ENCODE data around the gene FAM170A. TPM values are rescaled to one million over a fixed set of nuclear protein-coding genes. Genes with fewer than 3 reads are reported as not detected.
A peak's percentile ranks its signal among the peaks of the same experiment; 100 is the strongest.

The FAM170A gene
- total and polyA plus RNA-seq, 12 donors: 0.17 to 0.56 (median 0.22) TPM; not detected in 9

- H3K36me3 ChIP-seq (replicated peaks in 1 of 2): no peaks in the 10 kb centered on the region
- TF ChIP-seq, protein P1, sequence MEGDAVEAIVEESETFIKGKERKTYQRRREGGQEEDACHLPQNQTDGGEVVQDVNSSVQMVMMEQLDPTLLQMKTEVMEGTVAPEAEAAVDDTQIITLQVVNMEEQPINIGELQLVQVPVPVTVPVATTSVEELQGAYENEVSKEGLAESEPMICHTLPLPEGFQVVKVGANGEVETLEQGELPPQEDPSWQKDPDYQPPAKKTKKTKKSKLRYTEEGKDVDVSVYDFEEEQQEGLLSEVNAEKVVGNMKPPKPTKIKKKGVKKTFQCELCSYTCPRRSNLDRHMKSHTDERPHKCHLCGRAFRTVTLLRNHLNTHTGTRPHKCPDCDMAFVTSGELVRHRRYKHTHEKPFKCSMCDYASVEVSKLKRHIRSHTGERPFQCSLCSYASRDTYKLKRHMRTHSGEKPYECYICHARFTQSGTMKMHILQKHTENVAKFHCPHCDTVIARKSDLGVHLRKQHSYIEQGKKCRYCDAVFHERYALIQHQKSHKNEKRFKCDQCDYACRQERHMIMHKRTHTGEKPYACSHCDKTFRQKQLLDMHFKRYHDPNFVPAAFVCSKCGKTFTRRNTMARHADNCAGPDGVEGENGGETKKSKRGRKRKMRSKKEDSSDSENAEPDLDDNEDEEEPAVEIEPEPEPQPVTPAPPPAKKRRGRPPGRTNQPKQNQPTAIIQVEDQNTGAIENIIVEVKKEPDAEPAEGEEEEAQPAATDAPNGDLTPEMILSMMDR (IDR thresholded peaks at IDR 0.05): no peak
- no peak for TF ChIP-seq POLR2A (IDR thresholded peaks at IDR 0.05)
- H3K27me3 ChIP-seq: no peaks in the 10 kb centered on the region
- intact Hi-C loops (cut with DNase I): no loop called here
- H3K9me3 ChIP-seq (replicated peaks in 1 of 3): no peaks in the 10 kb centered on the region
- H3K4me1 ChIP-seq (replicated peaks in 1 of 2): no peaks in the 10 kb centered on the region
- WGBS, 4 donors: 55 to 66% (median 63%) methylated on average over 2 of the region's 2 CpGs
- no peak overlapping the region for H3K4me3 ChIP-seq
- DNase-seq: no peak
- no peak overlapping the region for H3K27ac ChIP-seq
Observed at GRCh38 chr5:119597728-119598298, 31.5 kb upstream of the FAM170A start.

GRCh38 chr5:119613937-119614336 lies 15.4 kb upstream of the FAM170A start:
- Histone ChIP-seq H3K4me3 (no peak overlapping the region), H3K27ac (no peak overlapping the region), H3K27me3 (no peaks in the 10 kb centered on the region), H3K9me3 (replicated peaks in 1 of 3) (no peaks in the 10 kb centered on the region), H3K36me3 (replicated peaks in 1 of 2) (no peaks in the 10 kb centered on the region), H3K4me1 (replicated peaks in 1 of 2) (no peaks in the 10 kb centered on the region)
- DNase-seq: no peak
- TF ChIP-seq POLR2A (IDR thresholded peaks at IDR 0.05): no peak
- TF ChIP-seq, protein P1 (IDR thresholded peaks at IDR 0.05): no peak
- intact Hi-C loops (cut with DNase I): no loop called here

- TF ChIP-seq POLR2A (IDR thresholded peaks at IDR 0.05): no peak
- TF ChIP-seq, protein P1 (IDR thresholded peaks at IDR 0.05): no peak
- intact Hi-C loops (cut with DNase I): no loop called here
- DNase-seq: peak in 1 of 7 donors; percentile 1
- no peak overlapping the region for H3K4me3 ChIP-seq
- H3K27ac ChIP-seq: no peak overlapping the region
- H3K27me3 ChIP-seq: no peaks in the 10 kb centered on the region
- WGBS, 4 donors: 44 to 55% (median 51%) methylated on average over 2 of the region's 2 CpGs
- no peaks in the 10 kb centered on the region for H3K4me1 ChIP-seq (replicated peaks in 1 of 2)
- H3K36me3 ChIP-seq (replicated peaks in 1 of 2): no peaks in the 10 kb centered on the region
- H3K9me3 ChIP-seq (replicated peaks in 1 of 3): no peaks in the 10 kb centered on the region
Observed at GRCh38 chr5:119614838-119615237, 14.5 kb upstream of the FAM170A start.

GRCh38 chr5:119626086-119626485 lies 3.3 kb upstream of the FAM170A start:
- DNase-seq: no peak
- 54 to 75% (median 59%) methylated on average over 2 of the region's 2 CpGs for WGBS, 4 donors
- Histone ChIP-seq H3K27me3 (no peaks in the 10 kb centered on the region), H3K36me3 (replicated peaks in 1 of 2) (no peaks in the 10 kb centered on the region), H3K4me1 (replicated peaks in 1 of 2) (no peaks in the 10 kb centered on the region), H3K27ac (no peak overlapping the region), H3K9me3 (replicated peaks in 1 of 3) (no peaks in the 10 kb centered on the region), H3K4me3 (no peak overlapping the region)
- intact Hi-C loops (cut with DNase I): no loop called here
- no peak for TF ChIP-seq POLR2A (IDR thresholded peaks at IDR 0.05)
- TF ChIP-seq, protein P1 (IDR thresholded peaks at IDR 0.05): no peak

Measured in adrenal gland (tissue), 12 donors.